GM13977 (cell line): Measurements from ENCODE around the gene CFAP74.

Experiments
- DNase-seq: peaks from one replicate; pipeline ENCODE4 v3.0.0; 2012; ENCODE audit warnings: low spot score
- in situ Hi-C: fragments of 300-500 bp; cut with MboI; formaldehyde crosslinking; loops from one replicate; pipeline ENCODE4 v1.12.0; 2022; ENCODE audit warnings: low sequenced_read_pairs, low pct_unique_long_range_greater_than_20kb, mixed read lengths, inconsistent platforms; ENCODE audit not compliant: unreplicated experiment
- TF ChIP-seq, protein P1 (sequence below): IDR thresholded peaks from 2 replicates; pipeline ENCODE4 v1.5.1; 2012; ENCODE audit warnings: mild to moderate bottlenecking, control low read depth; ENCODE audit not compliant: insufficient read depth; ENCODE audit errors: extremely low read depth, missing control alignments

The CFAP74 gene

DNA sequence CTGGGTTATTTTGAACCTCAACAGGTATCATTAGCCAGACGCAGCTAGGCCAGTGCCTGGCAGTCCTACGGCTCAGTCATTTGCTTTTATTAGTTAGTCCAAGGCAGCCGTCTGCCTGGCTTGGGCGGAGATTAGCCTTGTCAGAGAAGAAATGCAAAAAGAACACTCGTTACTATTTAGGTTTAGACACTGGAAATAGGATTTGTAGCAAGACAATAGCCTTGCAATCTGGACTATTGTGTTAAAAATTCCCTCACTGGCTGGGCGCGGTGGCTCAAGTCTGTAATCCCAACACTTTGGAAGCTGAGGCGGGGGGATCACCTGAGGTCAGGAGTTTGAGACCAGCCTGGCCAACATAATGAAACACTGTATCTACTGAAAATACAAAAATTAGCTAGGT lies 35.7 kb upstream of the CFAP74 start:
- DNase-seq, result no peak
- in situ Hi-C loops, result no loop called here
- TF ChIP-seq, protein P1, sequence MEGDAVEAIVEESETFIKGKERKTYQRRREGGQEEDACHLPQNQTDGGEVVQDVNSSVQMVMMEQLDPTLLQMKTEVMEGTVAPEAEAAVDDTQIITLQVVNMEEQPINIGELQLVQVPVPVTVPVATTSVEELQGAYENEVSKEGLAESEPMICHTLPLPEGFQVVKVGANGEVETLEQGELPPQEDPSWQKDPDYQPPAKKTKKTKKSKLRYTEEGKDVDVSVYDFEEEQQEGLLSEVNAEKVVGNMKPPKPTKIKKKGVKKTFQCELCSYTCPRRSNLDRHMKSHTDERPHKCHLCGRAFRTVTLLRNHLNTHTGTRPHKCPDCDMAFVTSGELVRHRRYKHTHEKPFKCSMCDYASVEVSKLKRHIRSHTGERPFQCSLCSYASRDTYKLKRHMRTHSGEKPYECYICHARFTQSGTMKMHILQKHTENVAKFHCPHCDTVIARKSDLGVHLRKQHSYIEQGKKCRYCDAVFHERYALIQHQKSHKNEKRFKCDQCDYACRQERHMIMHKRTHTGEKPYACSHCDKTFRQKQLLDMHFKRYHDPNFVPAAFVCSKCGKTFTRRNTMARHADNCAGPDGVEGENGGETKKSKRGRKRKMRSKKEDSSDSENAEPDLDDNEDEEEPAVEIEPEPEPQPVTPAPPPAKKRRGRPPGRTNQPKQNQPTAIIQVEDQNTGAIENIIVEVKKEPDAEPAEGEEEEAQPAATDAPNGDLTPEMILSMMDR, result no peak

DNA sequence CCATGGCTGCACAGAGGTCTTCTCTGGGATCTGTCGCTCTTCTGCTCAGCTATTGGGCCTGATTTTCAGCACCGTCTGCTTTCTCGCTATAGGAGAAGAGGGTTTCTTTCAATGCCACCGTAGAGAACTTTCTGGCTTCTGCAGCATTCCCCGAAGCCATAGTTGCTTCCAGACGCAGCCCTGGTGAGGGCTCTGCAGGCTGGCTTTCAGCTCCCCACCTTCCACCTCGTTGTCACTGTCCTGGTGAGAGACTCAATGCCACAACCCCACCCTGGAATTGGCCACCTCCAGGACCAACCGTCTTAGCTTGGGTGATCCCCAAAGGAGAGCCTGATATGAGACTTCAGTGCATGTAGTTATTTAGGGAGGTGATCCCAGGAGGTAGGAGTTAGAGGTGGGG lies 34.6 kb upstream of the CFAP74 start:
- no peak for DNase-seq
- TF ChIP-seq, protein P1, result no peak
- in situ Hi-C loops, result no loop called here

DNA sequence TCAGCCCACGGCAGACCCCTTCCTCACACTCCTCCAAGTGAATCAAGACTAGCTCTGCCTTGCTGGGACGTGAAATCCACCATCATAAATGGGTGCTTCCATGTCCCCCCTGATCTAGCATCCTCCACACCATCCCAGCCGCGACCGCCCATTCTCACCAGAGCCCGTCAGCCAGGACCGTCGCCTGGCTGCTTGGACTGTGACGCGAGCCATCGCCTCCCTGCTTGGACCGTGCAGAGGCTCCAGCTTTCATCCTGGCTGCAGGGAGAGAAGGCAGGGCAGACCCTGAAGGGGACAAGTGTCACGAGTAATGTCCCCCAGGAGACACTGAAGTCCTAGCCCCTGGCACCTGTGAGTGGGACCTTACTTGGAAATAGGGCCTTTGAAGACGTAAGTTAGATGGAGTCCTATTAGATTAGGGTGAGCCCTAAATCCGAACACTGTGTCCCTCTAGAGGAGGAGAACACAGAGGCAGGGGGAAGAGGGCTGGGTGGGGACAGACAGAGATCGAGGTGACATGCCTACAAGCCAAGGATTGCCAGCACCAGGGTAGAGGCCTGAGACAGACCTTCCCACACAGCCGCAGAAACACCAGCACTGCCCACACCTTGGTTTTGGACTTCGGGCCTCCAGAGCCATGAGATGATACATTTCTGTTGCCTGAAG lies 33.9 kb upstream of the CFAP74 start:
- TF ChIP-seq, protein P1, result no peak
- DNase-seq, result no peak
- in situ Hi-C loops, result no loop called here

DNA sequence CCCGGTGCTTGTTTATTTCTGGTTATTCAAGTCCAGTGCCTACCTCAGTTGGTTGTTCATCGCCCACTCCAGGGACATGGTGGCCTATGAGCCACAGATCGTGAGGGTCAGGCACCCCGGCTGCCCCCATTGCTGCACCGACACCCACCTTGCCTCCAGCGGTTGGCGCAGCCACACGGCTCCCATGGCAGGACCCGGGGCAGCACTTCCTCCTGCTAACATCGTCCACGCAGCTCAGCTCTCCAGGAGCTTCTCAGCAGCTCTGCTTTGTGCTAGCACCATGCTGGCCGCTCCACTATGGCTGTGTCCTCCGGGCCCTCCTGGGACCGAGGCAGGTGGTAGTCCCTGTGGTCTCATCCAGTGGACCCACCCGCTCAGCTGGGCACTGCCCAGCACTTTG lies 32.7 kb upstream of the CFAP74 start:
- DNase-seq, result no peak
- TF ChIP-seq, protein P1, result no peak
- in situ Hi-C loops, result no loop called here

DNA sequence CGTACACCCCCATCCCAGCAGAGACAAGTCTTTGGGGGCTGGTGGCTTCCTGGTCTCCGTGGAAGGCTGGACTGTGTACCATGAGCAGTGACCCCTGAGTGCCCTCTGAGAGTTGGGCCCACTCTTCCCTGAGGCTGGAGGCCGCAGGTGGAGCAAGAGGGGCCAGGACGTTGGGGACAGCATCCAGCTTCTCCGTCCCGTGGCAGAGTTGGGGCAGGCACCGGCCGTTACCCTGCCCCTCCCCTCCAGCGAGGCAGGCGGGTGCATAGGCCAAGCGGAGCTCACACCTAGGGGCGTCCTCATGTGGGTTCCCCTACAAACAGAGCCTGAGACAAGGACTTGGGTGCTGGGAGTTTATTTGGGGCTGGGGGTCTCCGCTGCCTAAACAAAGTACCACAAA lies 29.6 kb upstream of the CFAP74 start:
- TF ChIP-seq, protein P1, result no peak
- in situ Hi-C loops, result no loop called here
- no peak for DNase-seq

DNA sequence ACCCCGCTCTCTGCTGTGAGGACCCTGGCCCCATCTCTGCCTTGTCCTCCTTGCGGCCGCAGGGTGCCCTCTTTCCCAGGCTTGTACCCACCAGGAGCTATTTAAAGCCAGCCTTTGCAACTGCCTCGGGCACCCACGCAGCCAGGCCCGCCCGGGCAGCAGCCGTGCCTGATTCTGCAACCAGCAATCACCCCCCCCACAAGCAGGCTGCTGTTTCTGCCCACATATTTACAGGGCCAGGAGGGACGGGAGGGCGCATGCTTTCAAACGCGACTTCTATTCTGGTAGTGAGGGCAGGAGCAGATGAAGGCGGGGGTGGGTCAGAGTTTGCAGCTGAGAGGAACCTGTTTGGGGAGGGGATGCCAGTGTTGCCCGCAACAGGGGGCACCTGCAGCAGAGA lies 29.2 kb upstream of the CFAP74 start:
- no peak for DNase-seq
- TF ChIP-seq, protein P1, result no peak
- in situ Hi-C loops, result no loop called here
